ENCODE data around the gene NQO1.

- TF ChIP-seq FOSL1 (IDR thresholded peaks at IDR 0.05; ENCODE audit: insufficient read depth, low read depth, low read length), result no peak
- TF ChIP-seq, protein P1, sequence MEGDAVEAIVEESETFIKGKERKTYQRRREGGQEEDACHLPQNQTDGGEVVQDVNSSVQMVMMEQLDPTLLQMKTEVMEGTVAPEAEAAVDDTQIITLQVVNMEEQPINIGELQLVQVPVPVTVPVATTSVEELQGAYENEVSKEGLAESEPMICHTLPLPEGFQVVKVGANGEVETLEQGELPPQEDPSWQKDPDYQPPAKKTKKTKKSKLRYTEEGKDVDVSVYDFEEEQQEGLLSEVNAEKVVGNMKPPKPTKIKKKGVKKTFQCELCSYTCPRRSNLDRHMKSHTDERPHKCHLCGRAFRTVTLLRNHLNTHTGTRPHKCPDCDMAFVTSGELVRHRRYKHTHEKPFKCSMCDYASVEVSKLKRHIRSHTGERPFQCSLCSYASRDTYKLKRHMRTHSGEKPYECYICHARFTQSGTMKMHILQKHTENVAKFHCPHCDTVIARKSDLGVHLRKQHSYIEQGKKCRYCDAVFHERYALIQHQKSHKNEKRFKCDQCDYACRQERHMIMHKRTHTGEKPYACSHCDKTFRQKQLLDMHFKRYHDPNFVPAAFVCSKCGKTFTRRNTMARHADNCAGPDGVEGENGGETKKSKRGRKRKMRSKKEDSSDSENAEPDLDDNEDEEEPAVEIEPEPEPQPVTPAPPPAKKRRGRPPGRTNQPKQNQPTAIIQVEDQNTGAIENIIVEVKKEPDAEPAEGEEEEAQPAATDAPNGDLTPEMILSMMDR (IDR thresholded peaks at IDR 0.05; ENCODE audit: control extremely low read depth in 1 of 3, insufficient read depth in 1 of 3, low read depth in 1 of 3, low read length in 3 of 3), result no peak
- TF ChIP-seq CHD7 (IDR thresholded peaks at IDR 0.05; ENCODE audit: insufficient replicate concordance, low read length), result no peak
- TF ChIP-seq CHD2 (IDR thresholded peaks at IDR 0.05; ENCODE audit: low read length), result no peak
- TF ChIP-seq EP300 (IDR thresholded peaks at IDR 0.05; ENCODE audit: borderline replicate concordance in 1 of 2, low read depth in 2 of 2, low read length in 2 of 2), result no peak
Observed at GRCh38 chr16:69762814-69763598, 36.6 kb upstream of the NQO1 start.

Measured in H1 (cell line).